Measurements from ENCODE around the gene TBPL1.

TBPL1 gene

DNA sequence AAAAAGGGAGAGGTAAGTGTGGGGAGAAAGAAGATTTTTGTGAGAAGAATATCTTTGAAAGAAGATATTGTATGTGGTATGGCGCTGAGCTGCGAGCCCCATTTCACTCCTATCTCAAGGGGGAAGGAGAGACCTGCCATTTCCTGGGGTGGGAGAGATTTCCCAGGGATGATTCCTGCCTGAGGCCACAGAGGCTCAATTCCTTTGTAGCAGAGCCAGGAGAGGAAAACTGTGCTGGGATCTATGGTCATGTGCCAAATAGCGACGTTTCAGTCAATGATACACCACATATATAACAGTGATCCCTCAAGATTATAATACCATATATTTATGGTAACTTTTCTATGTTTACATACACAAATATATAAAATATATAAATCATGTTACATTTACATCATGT is 35.2 kb upstream of the TBPL1 start:
- Histone ChIP-seq H3K4me1 (no peaks in the 10 kb centered on the region), H3K4me2 (ENCODE audit: low read length) (no peak overlapping the region), H3K36me3 (ENCODE audit: control insufficient read depth, insufficient read depth, low read length) (no peaks in the 10 kb centered on the region), H3K79me2 (no peaks in the 10 kb centered on the region), H3K27ac (no peak overlapping the region), H3K4me3 (ENCODE audit: low read depth, low read length) (no peak overlapping the region), H3K27me3 (ENCODE audit: control insufficient read depth, insufficient read depth, low read length) (no peaks in the 10 kb centered on the region), H3K9me3 (ENCODE audit: control insufficient read depth, low read length) (no peaks in the 10 kb centered on the region), H3K9ac (no peak overlapping the region), H2AFZ (no peak overlapping the region)
- TF ChIP-seq, protein P1, sequence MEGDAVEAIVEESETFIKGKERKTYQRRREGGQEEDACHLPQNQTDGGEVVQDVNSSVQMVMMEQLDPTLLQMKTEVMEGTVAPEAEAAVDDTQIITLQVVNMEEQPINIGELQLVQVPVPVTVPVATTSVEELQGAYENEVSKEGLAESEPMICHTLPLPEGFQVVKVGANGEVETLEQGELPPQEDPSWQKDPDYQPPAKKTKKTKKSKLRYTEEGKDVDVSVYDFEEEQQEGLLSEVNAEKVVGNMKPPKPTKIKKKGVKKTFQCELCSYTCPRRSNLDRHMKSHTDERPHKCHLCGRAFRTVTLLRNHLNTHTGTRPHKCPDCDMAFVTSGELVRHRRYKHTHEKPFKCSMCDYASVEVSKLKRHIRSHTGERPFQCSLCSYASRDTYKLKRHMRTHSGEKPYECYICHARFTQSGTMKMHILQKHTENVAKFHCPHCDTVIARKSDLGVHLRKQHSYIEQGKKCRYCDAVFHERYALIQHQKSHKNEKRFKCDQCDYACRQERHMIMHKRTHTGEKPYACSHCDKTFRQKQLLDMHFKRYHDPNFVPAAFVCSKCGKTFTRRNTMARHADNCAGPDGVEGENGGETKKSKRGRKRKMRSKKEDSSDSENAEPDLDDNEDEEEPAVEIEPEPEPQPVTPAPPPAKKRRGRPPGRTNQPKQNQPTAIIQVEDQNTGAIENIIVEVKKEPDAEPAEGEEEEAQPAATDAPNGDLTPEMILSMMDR (IDR thresholded peaks at IDR 0.05), result no peak

GRCh38 chr6:133918208-133918930 is 34.7 kb upstream of the TBPL1 start:
- no peak overlapping the region for H3K27ac ChIP-seq
- TF ChIP-seq, protein P1 (IDR thresholded peaks at IDR 0.05), result no peak
- no peak overlapping the region for H2AFZ ChIP-seq
- H3K79me2 ChIP-seq, result no peaks in the 10 kb centered on the region
- no peak overlapping the region for H3K9ac ChIP-seq
- H3K27me3 ChIP-seq (ENCODE audit: control insufficient read depth, insufficient read depth, low read length), result no peaks in the 10 kb centered on the region
- H3K36me3 ChIP-seq (ENCODE audit: control insufficient read depth, insufficient read depth, low read length), result no peaks in the 10 kb centered on the region
- no peak overlapping the region for H3K4me2 ChIP-seq (ENCODE audit: low read length)
- no peaks in the 10 kb centered on the region for H3K4me1 ChIP-seq
- no peak overlapping the region for H3K4me3 ChIP-seq (ENCODE audit: low read depth, low read length)
- no peaks in the 10 kb centered on the region for H3K9me3 ChIP-seq (ENCODE audit: control insufficient read depth, low read length)

GRCh38 chr6:133919362-133919761 is 33.7 kb upstream of the TBPL1 start:
- TF ChIP-seq, protein P1 (IDR thresholded peaks at IDR 0.05), result no peak
- Histone ChIP-seq H3K9me3 (ENCODE audit: control insufficient read depth, low read length) (no peaks in the 10 kb centered on the region), H3K9ac (no peak overlapping the region), H3K36me3 (ENCODE audit: control insufficient read depth, insufficient read depth, low read length) (no peaks in the 10 kb centered on the region), H3K4me3 (ENCODE audit: low read depth, low read length) (no peak overlapping the region), H3K79me2 (no peaks in the 10 kb centered on the region), H3K4me1 (no peaks in the 10 kb centered on the region), H3K4me2 (ENCODE audit: low read length) (no peak overlapping the region), H3K27ac (no peak overlapping the region), H3K27me3 (ENCODE audit: control insufficient read depth, insufficient read depth, low read length) (no peaks in the 10 kb centered on the region), H2AFZ (no peak overlapping the region)

DNA sequence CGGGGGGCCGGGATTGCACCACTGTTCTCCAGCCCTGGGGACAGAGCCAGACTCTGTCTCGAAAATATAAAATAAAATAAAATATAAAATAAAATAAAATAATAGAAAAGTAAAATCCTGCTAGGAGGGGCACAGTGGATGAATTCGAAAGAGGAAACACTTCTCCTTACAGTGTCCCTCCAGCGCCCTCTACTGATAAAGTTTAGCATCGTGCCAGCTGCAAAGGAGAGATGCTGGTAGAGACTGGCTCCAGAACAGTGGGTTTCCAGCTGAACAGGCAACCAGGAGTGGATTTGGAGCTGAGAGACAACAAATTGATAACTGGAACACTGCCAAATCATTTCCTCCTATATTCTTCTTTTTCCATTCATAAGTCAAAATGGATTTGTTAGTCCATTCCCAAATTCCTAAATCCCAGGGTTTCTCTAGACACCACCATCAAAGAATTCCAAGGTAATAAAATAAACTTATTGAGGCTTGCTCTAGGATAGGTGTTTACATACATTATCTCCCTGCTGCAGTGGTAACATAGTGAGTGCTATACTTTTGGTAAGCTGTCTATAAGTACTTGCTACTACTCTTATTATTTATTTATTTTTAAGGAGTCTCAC is 31.7 kb upstream of the TBPL1 start:
- Histone ChIP-seq H3K9me3 (ENCODE audit: control insufficient read depth, low read length) (no peaks in the 10 kb centered on the region), H3K9ac (no peak overlapping the region), H3K27me3 (ENCODE audit: control insufficient read depth, insufficient read depth, low read length) (no peaks in the 10 kb centered on the region), H2AFZ (no peak overlapping the region), H3K27ac (no peak overlapping the region), H3K4me2 (ENCODE audit: low read length) (no peak overlapping the region), H3K79me2 (no peaks in the 10 kb centered on the region), H3K4me1 (no peaks in the 10 kb centered on the region), H3K4me3 (ENCODE audit: low read depth, low read length) (no peak overlapping the region), H3K36me3 (ENCODE audit: control insufficient read depth, insufficient read depth, low read length) (no peaks in the 10 kb centered on the region)
- TF ChIP-seq, protein P1 (IDR thresholded peaks at IDR 0.05), result peak; percentile 44
